Peyer's patch (tissue), 4 donors: ENCODE results near the gene HMOX1.

Source experiments
- CTCF ChIP-seq, 6 experiments: fragments of 450-650 bp in 4 of 6; fragments of 200-600 bp in 2 of 6; sonication (generic) in 1 of 6; IDR thresholded peaks; one replicate each; pipeline ENCODE4 v1.5.1; 2017 to 2019; ENCODE audit warnings: antibody characterized with exemption in 6 of 6, mild to moderate bottlenecking in 3 of 6, moderate library complexity in 1 of 6
- POLR2A ChIP-seq, 2 donors: fragments of 450-650 bp; IDR thresholded peaks; one replicate each; pipeline ENCODE4 v1.5.1; 2017; ENCODE audit warnings: antibody characterized with exemption in 2 of 2, mild to moderate bottlenecking in 2 of 2, moderate library complexity in 2 of 2

GRCh38 chr22:35418088-35418487 lies 37.2 kb downstream of the HMOX1 start:
- no peak for TF ChIP-seq CTCF (IDR thresholded peaks at IDR 0.05)
- no peak for TF ChIP-seq POLR2A (IDR thresholded peaks at IDR 0.05)
